Activated T-cell treated with anti-CD3 and anti-CD28 coated beads for 48 hours (primary cell): ENCODE results near the gene PIRT.
A peak's percentile ranks its signal among the peaks of the same experiment; 100 is the strongest.

ENCODE experiments used
- DNase-seq: peaks from one replicate; pipeline ENCODE4 v3.0.0-alpha.2; 2020; ENCODE audit warnings: low read depth

PIRT gene

GRCh38 chr17:10821054-10821453 is 16.8 kb downstream of the PIRT start:
- no peak for DNase-seq

GRCh38 chr17:10815319-10815718 is 22.6 kb downstream of the PIRT start:
- no peak for DNase-seq

- no peak for DNase-seq
Observed at GRCh38 chr17:10814075-10814474, 23.8 kb downstream of the PIRT start.

GRCh38 chr17:10812674-10813073 is 25.2 kb downstream of the PIRT start:
- DNase-seq = no peak

GRCh38 chr17:10809605-10810004 is 28.3 kb downstream of the PIRT start:
- DNase-seq = no peak

- no peak for DNase-seq
Observed at GRCh38 chr17:10807704-10808128, 30.2 kb downstream of the PIRT start.

- no peak for DNase-seq
Observed at GRCh38 chr17:10806545-10807262, 31.2 kb downstream of the PIRT start.

- no peak for DNase-seq
Observed at GRCh38 chr17:10805911-10806310, 32.0 kb downstream of the PIRT start.

- no peak for DNase-seq
Observed at GRCh38 chr17:10804546-10804945, 33.3 kb downstream of the PIRT start.

- no peak for DNase-seq
Observed at GRCh38 chr17:10803830-10804475, 33.9 kb downstream of the PIRT start, which contains the start of gene TMEM238L. TSS of gene TMEM238L (minus strand) at chr17:10804099. CDS start at chr17:10803963, 136 bp downstream.

- DNase-seq = no peak
Observed at GRCh38 chr17:10803350-10803749, 34.5 kb downstream of the PIRT start.

GRCh38 chr17:10802496-10803284 is 35.2 kb downstream of the PIRT start:
- no peak for DNase-seq

GRCh38 chr17:10799407-10799806 is 38.5 kb downstream of the PIRT start:
- no peak for DNase-seq

- no peak for DNase-seq
Observed at GRCh38 chr17:10798910-10799309, 39.0 kb downstream of the PIRT start.

- DNase-seq = no peak
Observed at GRCh38 chr17:10798332-10798749, 39.5 kb downstream of the PIRT start.

- DNase-seq = no peak
Observed at GRCh38 chr17:10797476-10798328, 40.2 kb downstream of the PIRT start.

- no peak for DNase-seq
Observed at GRCh38 chr17:10793816-10794215, 44.1 kb downstream of the PIRT start.

- DNase-seq = no peak
Observed at GRCh38 chr17:10793256-10793655, 44.6 kb downstream of the PIRT start.

- DNase-seq = peak; percentile 3
Observed at GRCh38 chr17:10792151-10792550, 45.7 kb downstream of the PIRT start.

- DNase-seq = no peak
Observed at GRCh38 chr17:10790491-10791401, 47.1 kb downstream of the PIRT start.
